DOHH2 (cell line): ENCODE results near the gene GPR107.

Source experiments
- H3F3A ChIP-seq: fragments of 200-600 bp; sonication (generic), shearing (Covaris generic); 2 replicates; pipeline ENCODE4 v1.6.0; 2016; ENCODE audit warnings: antibody characterized with exemption, mild to moderate bottlenecking; ENCODE audit not compliant: control insufficient read depth, insufficient read depth
- H3K27ac ChIP-seq: fragments of 200-600 bp; sonication (generic); 2 replicates; pipeline ENCODE4 v1.5.1; 2014; ENCODE audit warnings: low read depth, mild to moderate bottlenecking, low read length, moderate library complexity
- H3K27me3 ChIP-seq: fragments of 200-600 bp; sonication (generic); 2 replicates; pipeline ENCODE4 v1.6.1; 2014; ENCODE audit warnings: mild to moderate bottlenecking, low read length, mixed read lengths; ENCODE audit not compliant: control insufficient read depth
- H3K36me3 ChIP-seq: fragments of 200-600 bp; sonication (generic); 2 replicates; pipeline ENCODE4 v1.6.1; 2014; ENCODE audit warnings: mild to moderate bottlenecking, low read length, moderate library complexity, mixed read lengths; ENCODE audit not compliant: control insufficient read depth
- H3K4me1 ChIP-seq: fragments of 200-600 bp; sonication (generic); 2 replicates; pipeline ENCODE4 v1.6.1; 2014; ENCODE audit warnings: mild to moderate bottlenecking, low read length, mixed read lengths; ENCODE audit not compliant: control insufficient read depth
- H3K4me2 ChIP-seq: fragments of 200-600 bp; sonication (generic); 2 replicates; pipeline ENCODE4 v1.6.0; 2014; ENCODE audit warnings: mild to moderate bottlenecking, low read length, moderate library complexity
- H3K4me3 ChIP-seq: fragments of 200-600 bp; sonication (generic); 2 replicates; pipeline ENCODE4 v1.5.1; 2014; ENCODE audit warnings: mild to moderate bottlenecking, low read length, mixed read lengths
- H3K79me2 ChIP-seq: fragments of 200-600 bp; sonication (generic); 2 replicates; pipeline ENCODE4 v1.6.1; 2014; ENCODE audit warnings: mild to moderate bottlenecking, low read length, mixed read lengths; ENCODE audit not compliant: control insufficient read depth
- H3K9me2 ChIP-seq: fragments of 200-600 bp; sonication (generic); replicated peaks from 2 replicates; pipeline ENCODE4 v1.6.1; 2014; ENCODE audit warnings: mild to moderate bottlenecking, low read length, mixed read lengths; ENCODE audit not compliant: control insufficient read depth
- H3K9me3 ChIP-seq: fragments of 200-600 bp; sonication (generic); 2 replicates; pipeline ENCODE4 v1.6.1; 2014; ENCODE audit warnings: antibody characterized with exemption, low read length, mixed read lengths; ENCODE audit not compliant: control insufficient read depth, insufficient read depth
- H4K20me1 ChIP-seq: fragments of 200-600 bp; sonication (generic); 2 replicates; pipeline ENCODE4 v1.6.0; 2014; ENCODE audit warnings: low read depth, mild to moderate bottlenecking, antibody characterized with exemption, low read length, moderate library complexity; ENCODE audit not compliant: control insufficient read depth, insufficient read depth
- CTCF ChIP-seq: fragments of 200-600 bp; sonication (generic); IDR thresholded peaks from one replicate; pipeline ENCODE4 v1.5.1; 2014; ENCODE audit warnings: antibody characterized with exemption, mild to moderate bottlenecking, low read depth, low read length; ENCODE audit not compliant: poor library complexity, severe bottlenecking
- EZH2phosphoT487 ChIP-seq: fragments of 200-600 bp; sonication (generic); IDR thresholded peaks from 2 replicates; pipeline ENCODE4 v1.6.1; 2017; ENCODE audit warnings: borderline replicate concordance, mild to moderate bottlenecking, antibody characterized with exemption, low read length, moderate library complexity, mixed read lengths

Gene GPR107

GRCh38 chr9:130183133-130183762, 129.5 kb downstream of the GPR107 start:
- Histone ChIP-seq H3K9me2 (no peaks in the 10 kb centered on the region), H3K9me3 (no peaks in the 10 kb centered on the region), H3K4me2 (no peak overlapping the region), H3K79me2 (no peaks in the 10 kb centered on the region), H4K20me1 (no peaks in the 10 kb centered on the region), H3K4me3 (no peak overlapping the region), H3F3A (no peaks in the 10 kb centered on the region), H3K27ac (no peak overlapping the region), H3K27me3 (no peaks in the 10 kb centered on the region), H3K4me1 (no peaks in the 10 kb centered on the region), H3K36me3 (no peaks in the 10 kb centered on the region)
- no peak for TF ChIP-seq CTCF
- TF ChIP-seq EZH2phosphoT487: no peak

GRCh38 chr9:130185017-130185416, 131.3 kb downstream of the GPR107 start:
- Histone ChIP-seq H3K4me2 (no peak overlapping the region), H3K9me2 (no peaks in the 10 kb centered on the region), H3K27ac (no peak overlapping the region), H3K79me2 (no peaks in the 10 kb centered on the region), H3K36me3 (no peaks in the 10 kb centered on the region), H3K27me3 (no peaks in the 10 kb centered on the region), H3K4me3 (no peak overlapping the region), H3K9me3 (no peaks in the 10 kb centered on the region), H4K20me1 (no peaks in the 10 kb centered on the region), H3K4me1 (no peaks in the 10 kb centered on the region), H3F3A (no peaks in the 10 kb centered on the region)
- no peak for TF ChIP-seq EZH2phosphoT487
- no peak for TF ChIP-seq CTCF

- Histone ChIP-seq H3K27ac (no peak overlapping the region), H4K20me1 (no peaks in the 10 kb centered on the region)
Measured at GRCh38 chr9:130185490-130186031, 131.9 kb downstream of the GPR107 start.

More at GRCh38 chr9:130185490-130186031, 131.9 kb downstream of the GPR107 start:
- H3F3A ChIP-seq: no peaks in the 10 kb centered on the region
- H3K36me3 ChIP-seq: no peaks in the 10 kb centered on the region
- TF ChIP-seq CTCF (no peak), EZH2phosphoT487 (no peak)
- H3K4me2 ChIP-seq: no peak overlapping the region
- H3K9me3 ChIP-seq: no peaks in the 10 kb centered on the region
- H3K4me3 ChIP-seq: no peak overlapping the region
- H3K79me2 ChIP-seq: no peaks in the 10 kb centered on the region
- no peaks in the 10 kb centered on the region; the same call in 1 of the 2 replicates for H3K27me3 ChIP-seq
- no peaks in the 10 kb centered on the region for H3K9me2 ChIP-seq
- no peaks in the 10 kb centered on the region for H3K4me1 ChIP-seq
